ENCODE measurements around the gene SRP68.
"Not testable (repeated sequence)": the region's sequence is repeated elsewhere in the genome, so short reads cannot be mapped to it uniquely, and the experiment has no call there.

SRP68 gene

DNA sequence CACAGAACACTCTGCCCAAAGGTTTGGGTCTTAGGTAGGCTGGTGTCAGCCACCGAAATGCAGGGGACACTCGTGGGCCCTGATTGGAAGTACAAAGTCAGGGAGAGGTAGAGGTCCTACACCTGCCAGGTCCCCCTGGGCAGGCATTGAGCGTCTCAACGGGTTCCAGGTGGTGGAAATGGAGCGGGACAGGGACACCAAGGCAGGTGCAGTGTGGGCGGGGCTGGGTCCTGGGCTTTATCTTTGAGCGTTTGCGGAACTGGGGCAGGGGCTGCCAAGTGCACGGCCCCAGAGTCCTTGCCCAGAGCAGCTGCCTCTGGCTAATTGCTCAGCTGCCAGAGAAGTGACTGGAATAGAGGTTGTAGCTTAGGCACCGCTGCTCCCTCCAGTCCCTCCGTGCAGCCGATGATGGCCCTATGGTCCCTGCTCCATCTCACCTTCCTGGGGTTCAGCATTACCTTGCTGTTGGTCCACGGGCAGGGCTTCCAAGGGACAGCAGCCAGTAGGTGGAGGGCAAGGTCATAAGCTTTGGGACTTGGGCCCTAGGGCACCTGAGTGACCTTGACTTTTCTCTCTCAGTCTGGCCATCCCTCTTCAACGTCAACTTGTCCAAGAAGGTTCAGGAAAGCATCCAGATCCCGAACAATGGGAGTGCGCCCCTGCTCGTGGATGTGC is 6.7 kb upstream of the SRP68 start, which contains the start of gene ZACN (continued):
- TF ChIP-seq, protein P1, sequence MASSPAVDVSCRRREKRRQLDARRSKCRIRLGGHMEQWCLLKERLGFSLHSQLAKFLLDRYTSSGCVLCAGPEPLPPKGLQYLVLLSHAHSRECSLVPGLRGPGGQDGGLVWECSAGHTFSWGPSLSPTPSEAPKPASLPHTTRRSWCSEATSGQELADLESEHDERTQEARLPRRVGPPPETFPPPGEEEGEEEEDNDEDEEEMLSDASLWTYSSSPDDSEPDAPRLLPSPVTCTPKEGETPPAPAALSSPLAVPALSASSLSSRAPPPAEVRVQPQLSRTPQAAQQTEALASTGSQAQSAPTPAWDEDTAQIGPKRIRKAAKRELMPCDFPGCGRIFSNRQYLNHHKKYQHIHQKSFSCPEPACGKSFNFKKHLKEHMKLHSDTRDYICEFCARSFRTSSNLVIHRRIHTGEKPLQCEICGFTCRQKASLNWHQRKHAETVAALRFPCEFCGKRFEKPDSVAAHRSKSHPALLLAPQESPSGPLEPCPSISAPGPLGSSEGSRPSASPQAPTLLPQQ (tag by site-specific recombination; IDR thresholded peaks at IDR 0.05), result no peak
- TF ChIP-seq ZBTB6 (tag by site-specific recombination; IDR thresholded peaks at IDR 0.05), result no peak
- no peak for TF ChIP-seq MEIS1 (CRISPR knock-in tag; IDR thresholded peaks at IDR 0.05; ENCODE audit: borderline replicate concordance)

DNA sequence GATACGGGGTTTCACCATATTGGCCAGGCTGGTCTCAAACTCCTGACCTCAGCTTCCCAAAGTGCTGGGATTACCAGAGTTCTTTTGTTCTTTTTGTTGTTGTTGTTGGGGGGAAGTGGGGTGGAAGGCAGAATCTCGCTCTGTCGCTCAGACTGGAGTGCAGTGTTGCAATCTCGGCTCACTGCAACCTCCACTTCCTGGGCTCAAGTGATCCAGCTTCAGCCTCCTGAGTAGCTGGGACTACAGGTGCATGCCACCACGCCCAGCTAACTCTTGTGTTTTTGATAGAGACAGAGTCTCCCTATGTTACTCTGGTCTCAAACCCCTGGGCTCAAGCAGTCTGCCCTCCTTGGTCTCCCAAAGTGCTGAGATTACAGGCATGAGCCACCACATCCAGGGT is 6.1 kb upstream of the SRP68 start:
- Histone ChIP-seq H3K4me1 (ENCODE audit: control insufficient read depth, insufficient read depth, low read length) (peaks cover 14% of the 10 kb centered on the region), H3K36me3 (ENCODE audit: control insufficient read depth in 2 of 2, insufficient read depth in 1 of 2, low read length in 2 of 2) (peaks cover 0 to 19% of the 10 kb centered on the region in 2 experiments; a peak in 1 of 3 replicates)
- ChIA-PET POLR2A (interaction anchor here (0.9 to 4.2 kb wide), 4 partner anchors 11 to 187 kb away, joined by 3 to 23 read pairs (median 4); partner anchors contain the start of genes EXOC7 and UBALD2), CTCF (interaction anchor here (0.7 to 1.5 kb wide), 3 partner anchors 201 to 445 kb away, joined by 3 read pairs; partner anchors contain the start of gene SMIM5)
- not testable (repeated sequence) for H3K27ac ChIP-seq (ENCODE audit: extremely low read depth, low read depth, low read length); H3K4me3 ChIP-seq (ENCODE audit: low read depth, low read length); H3K9me3 ChIP-seq (ENCODE audit: control insufficient read depth, insufficient read depth, low read depth, low read length)

DNA sequence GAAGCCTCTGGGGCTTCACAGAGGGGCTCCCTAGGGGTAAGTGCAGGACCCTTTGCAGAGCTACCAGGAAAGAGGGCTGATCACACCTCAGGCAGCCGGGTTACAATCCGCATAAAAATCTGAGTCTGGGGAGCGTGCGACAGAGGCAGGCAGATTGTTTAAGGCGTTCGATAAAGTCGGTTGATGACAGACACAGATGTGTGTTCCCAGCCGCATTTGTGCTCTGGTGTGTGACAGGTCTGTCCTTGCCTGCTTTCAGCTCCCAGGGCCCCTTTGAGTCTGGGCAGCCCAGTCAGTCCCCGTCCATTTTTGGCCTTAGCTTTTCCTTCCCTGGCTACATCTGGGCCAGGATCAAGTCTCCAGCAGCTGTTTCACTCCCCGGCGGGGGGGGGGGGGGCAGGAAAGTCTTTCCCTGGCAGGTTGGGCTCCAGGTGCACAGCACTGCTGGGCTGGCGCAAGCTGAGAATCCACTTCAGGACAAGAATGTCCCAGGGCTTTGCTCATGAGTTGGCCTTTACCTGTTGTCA is 5.3 kb upstream of the SRP68 start:
- CTCF ChIA-PET, result interaction anchor here (0.7 to 0.9 kb wide), 3 partner anchors 63 to 445 kb away, joined by 3 to 5 read pairs (median 3); partner anchors contain the start of gene SMIM5
- Histone ChIP-seq H3K4me3 (ENCODE audit: low read depth, low read length) (no peak overlapping the region), H3K36me3 (ENCODE audit: control insufficient read depth in 2 of 2, insufficient read depth in 1 of 2, low read length in 2 of 2) (peaks cover 0 to 12% of the 10 kb centered on the region in 2 experiments; a peak in 1 of 3 replicates), H3K4me1 (ENCODE audit: control insufficient read depth, insufficient read depth, low read length) (peaks cover 10% of the 10 kb centered on the region), H3K9me3 (ENCODE audit: control insufficient read depth, insufficient read depth, low read depth, low read length) (no peaks in the 10 kb centered on the region), H3K27ac (ENCODE audit: extremely low read depth, low read depth, low read length) (no peak overlapping the region)
- TF ChIP-seq ZNF266 (tag by site-specific recombination; IDR thresholded peaks at IDR 0.05; ENCODE audit: low read depth) (no peak), ZNF501 (tag by site-specific recombination; IDR thresholded peaks at IDR 0.05) (no peak), ZNF449 (tag by site-specific recombination; IDR thresholded peaks at IDR 0.05) (0 out of 2 replicates have a peak, but pooled peaks have one; percentile 43)
- POLR2A ChIA-PET, result interaction anchor here (0.6 to 1.0 kb wide), 4 partner anchors 11 to 187 kb away, joined by 3 to 7 read pairs (median 3); partner anchors contain the start of gene UBALD2

GRCh38 chr17:76076765-76077583 is 4.7 kb upstream of the SRP68 start:
- ChIA-PET CTCF (interaction anchor here (0.9 kb wide), 2 partner anchors 63 to 66 kb away, joined by 3 to 5 read pairs; no protein-coding TSS in a partner anchor), POLR2A (interaction anchor here (0.5 to 1.0 kb wide), 4 partner anchors 12 to 121 kb away, joined by 3 to 7 read pairs (median 3); no protein-coding TSS in a partner anchor)
- Histone ChIP-seq H3K9me3 (ENCODE audit: control insufficient read depth, insufficient read depth, low read depth, low read length) (no peaks in the 10 kb centered on the region), H3K27ac (ENCODE audit: extremely low read depth, low read depth, low read length) (no peak overlapping the region), H3K4me1 (ENCODE audit: control insufficient read depth, insufficient read depth, low read length) (peaks cover 8% of the 10 kb centered on the region), H3K4me3 (ENCODE audit: low read depth, low read length) (no peak overlapping the region), H3K36me3 (ENCODE audit: control insufficient read depth in 2 of 2, insufficient read depth in 1 of 2, low read length in 2 of 2) (peaks cover 0 to 5% of the 10 kb centered on the region in 2 experiments; a peak in 1 of 3 replicates)
- TF ChIP-seq PRDM4 (tag by site-specific recombination; IDR thresholded peaks at IDR 0.05) (no peak), ATF2 (tag by site-specific recombination; IDR thresholded peaks at IDR 0.05; ENCODE audit: low read depth) (no peak), SCRT2 (tag by site-specific recombination; IDR thresholded peaks at IDR 0.05) (peak; percentile 66)

Data from HEK293 (cell line).